Hematopoietic multipotent progenitor cell treated with erythropoietin and hydrocortisone succinate and interleukin-3 and kit ligand, for 6 days (in vitro differentiated cells): Measurements from ENCODE around the gene WNT5B.
A peak's percentile ranks its signal among the peaks of the same experiment; 100 is the strongest.
"Not testable (repeated sequence)": the region's sequence is repeated elsewhere in the genome, so short reads cannot be mapped to it uniquely, and the experiment has no call there.

Experiments
- DNase-seq: peaks from one replicate; pipeline ENCODE4 v3.0.0-alpha.2; 2015

WNT5B gene

GRCh38 chr12:1602706-1603105, 26.3 kb upstream of the WNT5B start:
- DNase-seq: not testable (repeated sequence)

- DNase-seq: peak; percentile 22
Measured at GRCh38 chr12:1603269-1603993, 25.6 kb upstream of the WNT5B start.

- DNase-seq: no peak
Measured at GRCh38 chr12:1604464-1604863, 24.6 kb upstream of the WNT5B start.

GRCh38 chr12:1605129-1606020, 23.7 kb upstream of the WNT5B start:
- DNase-seq: peak; percentile 93

GRCh38 chr12:1606021-1606622, 22.9 kb upstream of the WNT5B start:
- peak; percentile 95 for DNase-seq

- DNase-seq: peak; percentile 24
Measured at GRCh38 chr12:1607940-1608712, 20.9 kb upstream of the WNT5B start.

GRCh38 chr12:1608713-1609119, 20.3 kb upstream of the WNT5B start:
- DNase-seq: peak; percentile 27

GRCh38 chr12:1610072-1610643, 18.9 kb upstream of the WNT5B start:
- DNase-seq: no peak

GRCh38 chr12:1611803-1612572, 17.0 kb upstream of the WNT5B start:
- no peak for DNase-seq

GRCh38 chr12:1613860-1614259, 15.2 kb upstream of the WNT5B start:
- peak; percentile 41 for DNase-seq

- no peak for DNase-seq
Measured at GRCh38 chr12:1614360-1614759, 14.7 kb upstream of the WNT5B start.

- DNase-seq: peak; percentile 40
Measured at GRCh38 chr12:1616233-1617066, 12.6 kb upstream of the WNT5B start.

- DNase-seq: peak; percentile 31
Measured at GRCh38 chr12:1618489-1618888, 10.5 kb upstream of the WNT5B start.

GRCh38 chr12:1619159-1619558, 9.9 kb upstream of the WNT5B start:
- DNase-seq: no peak

- peak; percentile 63 for DNase-seq
Measured at GRCh38 chr12:1619587-1619986, 9.4 kb upstream of the WNT5B start.

- no peak for DNase-seq
Measured at GRCh38 chr12:1620092-1620491, 8.9 kb upstream of the WNT5B start.

GRCh38 chr12:1622406-1622805, 6.6 kb upstream of the WNT5B start:
- no peak for DNase-seq

- no peak for DNase-seq
Measured at GRCh38 chr12:1629338-1630132, 504 bp downstream of the WNT5B start.

- DNase-seq: peak; percentile 50
Measured at GRCh38 chr12:1630133-1630826, 1.2 kb downstream of the WNT5B start.
